Neutrophil (primary cell): Measurements from ENCODE around the gene DGCR8.

Experiments used
- H3K27ac ChIP-seq: fragments of 200-600 bp; sonication (generic); 2 replicates; pipeline ENCODE4 v1.5.1; 2016; ENCODE audit warnings: mild to moderate bottlenecking, moderate library complexity
- H3K27me3 ChIP-seq: fragments of 200-600 bp; sonication (generic); 2 replicates; pipeline ENCODE4 v1.6.0; 2016; ENCODE audit warnings: mild to moderate bottlenecking
- H3K36me3 ChIP-seq: fragments of 200-600 bp; sonication (generic); 2 replicates; pipeline ENCODE4 v1.5.1; 2017
- H3K4me1 ChIP-seq, 2 experiments: fragments of 200-600 bp in 1 of 2; sonication (generic) in 1 of 2; 1 replicate in 1 of 2; 2 replicates in 1 of 2; pipeline versions ENCODE4 v1.5.1 to v1.6.1; 2013 to 2016; ENCODE audit warnings: low read depth in 1 of 2, low read length in 1 of 2, mild to moderate bottlenecking in 1 of 2, moderate library complexity in 1 of 2; ENCODE audit not compliant: control insufficient read depth in 1 of 2, insufficient read depth in 1 of 2
- H3K4me3 ChIP-seq, 2 experiments: fragments of 200-600 bp in 1 of 2; sonication (generic) in 1 of 2; 1 replicate in 1 of 2; 2 replicates in 1 of 2; pipeline ENCODE4 v1.5.1; 2013 to 2016; ENCODE audit warnings: low read depth in 1 of 2, low read length in 1 of 2, mild to moderate bottlenecking in 1 of 2, moderate library complexity in 1 of 2
- H3K9me3 ChIP-seq: fragments of 200-600 bp; sonication (generic); 2 replicates; pipeline ENCODE4 v1.5.1; 2016
- TF ChIP-seq, protein P1 (sequence below): fragments of 200-600 bp; sonication (generic); IDR thresholded peaks from 2 replicates; pipeline ENCODE4 v1.5.1; 2016; ENCODE audit warnings: antibody characterized with exemption

The DGCR8 gene

DNA sequence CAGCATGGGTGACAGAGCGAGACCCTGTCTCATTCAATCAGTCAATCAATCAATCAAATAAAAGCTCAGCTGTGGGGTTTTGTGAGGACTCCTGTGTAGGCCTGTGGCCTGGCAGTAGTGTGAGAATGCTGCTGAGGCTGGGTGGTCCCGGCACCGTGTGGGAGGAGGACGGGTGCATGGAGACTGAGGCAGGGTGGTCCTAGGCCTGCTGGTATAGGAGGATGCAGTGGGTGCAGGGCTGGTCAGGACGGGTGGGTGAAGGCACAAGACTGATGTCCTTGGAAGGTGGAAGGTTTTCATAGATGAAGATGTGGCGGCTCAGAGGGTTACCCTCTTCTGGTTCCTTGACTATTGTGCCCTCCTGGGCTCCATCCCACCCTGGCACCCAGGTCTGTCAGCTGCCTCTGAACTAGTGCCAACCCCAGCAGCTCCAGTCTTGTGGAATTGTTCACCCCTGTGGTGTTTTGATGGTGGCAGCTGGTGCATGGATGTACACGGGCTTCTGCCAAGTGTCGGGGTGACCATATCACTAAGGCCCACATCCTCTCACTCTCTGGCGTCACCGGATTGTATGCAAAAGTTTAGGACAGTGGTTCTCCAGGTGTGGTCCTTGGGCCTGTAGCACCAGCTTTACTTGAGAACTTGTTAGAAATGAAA is 35.4 kb upstream of the DGCR8 start:
- Histone ChIP-seq H3K27ac (no peak overlapping the region), H3K9me3 (peaks cover 4% of the 10 kb centered on the region), H3K27me3 (no peaks in the 10 kb centered on the region), H3K4me1 (no peaks in the 10 kb centered on the region), H3K4me3 (no peak overlapping the region), H3K36me3 (peaks cover 92% of the 10 kb centered on the region)
- TF ChIP-seq, protein P1, sequence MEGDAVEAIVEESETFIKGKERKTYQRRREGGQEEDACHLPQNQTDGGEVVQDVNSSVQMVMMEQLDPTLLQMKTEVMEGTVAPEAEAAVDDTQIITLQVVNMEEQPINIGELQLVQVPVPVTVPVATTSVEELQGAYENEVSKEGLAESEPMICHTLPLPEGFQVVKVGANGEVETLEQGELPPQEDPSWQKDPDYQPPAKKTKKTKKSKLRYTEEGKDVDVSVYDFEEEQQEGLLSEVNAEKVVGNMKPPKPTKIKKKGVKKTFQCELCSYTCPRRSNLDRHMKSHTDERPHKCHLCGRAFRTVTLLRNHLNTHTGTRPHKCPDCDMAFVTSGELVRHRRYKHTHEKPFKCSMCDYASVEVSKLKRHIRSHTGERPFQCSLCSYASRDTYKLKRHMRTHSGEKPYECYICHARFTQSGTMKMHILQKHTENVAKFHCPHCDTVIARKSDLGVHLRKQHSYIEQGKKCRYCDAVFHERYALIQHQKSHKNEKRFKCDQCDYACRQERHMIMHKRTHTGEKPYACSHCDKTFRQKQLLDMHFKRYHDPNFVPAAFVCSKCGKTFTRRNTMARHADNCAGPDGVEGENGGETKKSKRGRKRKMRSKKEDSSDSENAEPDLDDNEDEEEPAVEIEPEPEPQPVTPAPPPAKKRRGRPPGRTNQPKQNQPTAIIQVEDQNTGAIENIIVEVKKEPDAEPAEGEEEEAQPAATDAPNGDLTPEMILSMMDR: no peak

DNA sequence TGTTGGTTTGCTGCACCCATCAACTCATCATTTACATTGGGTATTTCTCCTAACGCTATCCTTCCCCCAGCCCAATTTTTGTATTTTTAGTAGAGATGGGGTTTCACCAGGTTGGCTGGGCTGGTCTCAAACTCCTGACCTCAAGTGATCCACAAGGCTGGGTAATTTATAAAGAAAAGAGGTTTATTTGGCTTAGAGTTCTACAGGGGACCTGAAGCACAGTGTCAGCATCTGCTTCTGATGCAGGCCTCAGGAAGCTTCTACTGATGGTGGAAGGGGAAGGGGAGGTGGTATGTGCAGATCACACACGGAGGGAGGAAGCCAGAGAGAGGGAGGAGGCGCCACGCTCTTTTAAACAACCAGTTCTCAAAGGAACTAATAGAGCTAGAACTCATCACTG is 33.3 kb upstream of the DGCR8 start:
- H3K4me1 ChIP-seq: no peaks in the 10 kb centered on the region
- TF ChIP-seq, protein P1: no peak
- H3K27me3 ChIP-seq: no peaks in the 10 kb centered on the region
- no peak overlapping the region for H3K27ac ChIP-seq
- peaks cover 87% of the 10 kb centered on the region for H3K36me3 ChIP-seq
- no peak overlapping the region for H3K4me3 ChIP-seq
- H3K9me3 ChIP-seq: peaks cover 4% of the 10 kb centered on the region

DNA sequence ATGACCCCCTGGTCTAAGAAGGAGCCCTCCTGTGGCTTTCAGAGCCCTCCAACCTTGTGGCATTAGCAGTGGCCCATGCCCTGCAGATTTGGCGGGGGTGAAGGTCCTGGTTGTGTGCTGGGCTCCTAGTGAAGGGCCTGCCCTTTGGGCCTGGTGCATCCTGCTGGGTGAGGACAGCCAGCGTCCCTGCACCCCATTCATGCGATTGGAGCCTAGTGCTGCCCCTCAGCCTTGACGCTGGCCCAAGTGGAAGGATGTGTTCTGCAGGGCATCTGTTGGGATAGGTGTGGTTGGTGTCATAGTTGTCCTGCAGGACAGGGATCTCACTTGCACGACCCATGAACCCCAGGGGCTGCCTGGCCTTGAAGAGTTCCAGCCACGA is 28.1 kb upstream of the DGCR8 start:
- no peaks in the 10 kb centered on the region for H3K4me1 ChIP-seq
- H3K27ac ChIP-seq: no peak overlapping the region
- H3K4me3 ChIP-seq: no peak overlapping the region
- TF ChIP-seq, protein P1: no peak
- H3K27me3 ChIP-seq: no peaks in the 10 kb centered on the region
- H3K9me3 ChIP-seq: peaks cover 4% of the 10 kb centered on the region
- H3K36me3 ChIP-seq: peaks cover 92% of the 10 kb centered on the region

DNA sequence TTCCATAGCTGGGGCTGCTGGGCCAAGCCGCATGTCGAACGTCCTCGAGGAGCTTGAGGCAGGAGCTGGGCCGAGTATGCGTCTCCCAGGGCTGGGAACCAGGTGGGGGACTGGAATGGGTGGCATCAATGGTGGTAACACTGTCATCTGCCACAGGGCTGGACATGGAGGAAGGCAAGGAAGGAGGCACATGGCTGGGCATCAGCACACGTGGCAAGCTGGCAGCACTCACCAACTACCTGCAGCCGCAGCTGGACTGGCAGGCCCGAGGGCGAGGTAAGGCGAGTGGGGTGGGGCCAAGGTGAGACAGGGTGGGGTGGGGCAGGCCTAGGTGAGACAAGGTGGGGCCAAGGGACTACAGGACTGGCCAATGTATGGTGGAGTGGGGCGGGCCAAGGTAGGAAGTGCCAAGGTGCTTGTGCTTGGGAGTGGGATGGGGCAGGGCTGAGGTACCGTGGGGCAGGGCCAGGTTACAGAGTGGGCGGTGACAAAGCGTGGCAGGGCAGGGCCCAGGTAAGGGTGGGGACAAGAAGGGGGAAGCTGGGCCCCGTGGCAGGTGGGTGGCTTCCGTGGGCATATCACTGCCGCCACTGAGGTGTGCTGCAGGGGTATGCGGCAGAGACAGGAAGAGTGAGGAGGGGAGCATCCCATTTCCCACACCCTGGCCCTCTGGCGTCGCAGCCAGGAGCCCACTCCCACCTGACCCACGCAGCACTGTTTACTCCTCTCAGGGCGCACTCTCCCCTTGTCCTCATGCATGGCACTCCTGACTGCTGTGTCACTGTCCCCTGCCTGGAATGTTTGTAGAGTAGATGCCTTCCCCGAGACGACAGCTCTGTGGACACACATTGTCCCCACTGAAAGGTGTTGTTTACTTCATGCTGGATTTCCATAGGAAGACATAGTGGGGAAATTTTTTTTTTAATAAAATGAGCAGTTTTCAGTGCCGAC is 27.5 kb upstream of the DGCR8 start:
- TF ChIP-seq, protein P1: no peak
- no peak overlapping the region for H3K4me3 ChIP-seq
- H3K9me3 ChIP-seq: peaks cover 4% of the 10 kb centered on the region
- no peaks in the 10 kb centered on the region for H3K4me1 ChIP-seq
- H3K27ac ChIP-seq: no peak overlapping the region
- H3K27me3 ChIP-seq: no peaks in the 10 kb centered on the region
- H3K36me3 ChIP-seq: peaks cover 92% of the 10 kb centered on the region

DNA sequence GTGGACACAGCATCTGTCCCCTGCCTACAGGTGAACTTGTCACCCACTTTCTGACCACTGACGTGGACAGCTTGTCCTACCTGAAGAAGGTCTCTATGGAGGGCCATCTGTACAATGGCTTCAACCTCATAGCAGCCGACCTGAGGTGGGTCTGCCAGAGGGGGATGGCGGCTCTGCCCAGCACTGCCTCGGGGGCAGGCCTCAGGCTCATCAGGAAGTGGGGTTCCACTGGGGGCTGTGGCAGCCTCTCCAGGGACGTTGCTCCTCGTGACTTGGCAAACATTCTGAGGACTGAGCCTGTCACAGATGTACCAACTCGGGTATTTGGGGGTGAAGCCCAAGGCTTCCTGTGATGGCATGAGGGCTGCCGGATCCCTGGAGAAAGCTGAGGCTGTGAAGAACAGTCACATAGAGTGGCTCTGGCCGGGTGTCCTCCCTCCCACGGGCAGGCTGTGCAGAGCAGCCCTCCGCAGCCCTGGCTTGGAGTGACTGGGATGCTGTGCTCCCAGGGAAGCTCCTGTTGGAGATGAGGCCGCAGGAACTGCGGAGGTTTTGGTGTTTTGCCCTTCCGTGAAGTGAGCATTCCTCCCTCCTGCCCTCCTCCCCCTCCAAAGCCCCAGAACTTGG is 26.5 kb upstream of the DGCR8 start:
- H3K27me3 ChIP-seq: no peaks in the 10 kb centered on the region
- no peak overlapping the region for H3K4me3 ChIP-seq
- no peaks in the 10 kb centered on the region for H3K4me1 ChIP-seq
- H3K27ac ChIP-seq: no peak overlapping the region
- peaks cover 92% of the 10 kb centered on the region for H3K36me3 ChIP-seq
- TF ChIP-seq, protein P1: no peak
- no peaks in the 10 kb centered on the region for H3K9me3 ChIP-seq
